Measurements from ENCODE around the gene TNNT3. TPM values are rescaled to one million over a fixed set of nuclear protein-coding genes. Genes with fewer than 3 reads are reported as not detected.

Gene TNNT3
- total RNA-seq, 1 donor from 2014 or later: not detected

- TF ChIP-seq CTCF (IDR thresholded peaks at IDR 0.05; ENCODE audit: insufficient read depth, low read length, severe bottlenecking): no peak
- DNase-seq (ENCODE audit: low read depth) (no peak), FAIRE-seq (no peak)
- Histone ChIP-seq H3K36me3 (ENCODE audit: control insufficient read depth, insufficient read depth, low read length) (no peaks in the 10 kb centered on the region), H3K27me3 (ENCODE audit: control insufficient read depth, insufficient read depth, low read length) (peaks cover 5% of the 10 kb centered on the region), H3K4me3 (ENCODE audit: low read depth, low read length) (no peak overlapping the region)
Measured at GRCh38 chr11:1887451-1888346, 31.8 kb upstream of the TNNT3 start.

- Histone ChIP-seq H3K27me3 (ENCODE audit: control insufficient read depth, insufficient read depth, low read length) (peaks cover 5% of the 10 kb centered on the region), H3K36me3 (ENCODE audit: control insufficient read depth, insufficient read depth, low read length) (no peaks in the 10 kb centered on the region), H3K4me3 (ENCODE audit: low read depth, low read length) (no peak overlapping the region)
- DNase-seq (ENCODE audit: low read depth): no peak
- no peak for TF ChIP-seq CTCF (IDR thresholded peaks at IDR 0.05; ENCODE audit: insufficient read depth, low read length, severe bottlenecking)
- FAIRE-seq: no peak
Measured at GRCh38 chr11:1888347-1888753, 31.2 kb upstream of the TNNT3 start.

- no peaks in the 10 kb centered on the region for H3K36me3 ChIP-seq (ENCODE audit: control insufficient read depth, insufficient read depth, low read length)
- no peak for TF ChIP-seq CTCF (IDR thresholded peaks at IDR 0.05; ENCODE audit: insufficient read depth, low read length, severe bottlenecking)
- FAIRE-seq (no peak), DNase-seq (ENCODE audit: low read depth) (no peak)
- peaks cover 5% of the 10 kb centered on the region for H3K27me3 ChIP-seq (ENCODE audit: control insufficient read depth, insufficient read depth, low read length)
- H3K4me3 ChIP-seq (ENCODE audit: low read depth, low read length): no peak overlapping the region
Measured at GRCh38 chr11:1888811-1889210, 30.7 kb upstream of the TNNT3 start.

GRCh38 chr11:1889224-1889930, 30.1 kb upstream of the TNNT3 start:
- DNase-seq (ENCODE audit: low read depth) (no peak), FAIRE-seq (no peak)
- H3K36me3 ChIP-seq (ENCODE audit: control insufficient read depth, insufficient read depth, low read length): no peaks in the 10 kb centered on the region
- no peak for TF ChIP-seq CTCF (IDR thresholded peaks at IDR 0.05; ENCODE audit: insufficient read depth, low read length, severe bottlenecking)
- H3K4me3 ChIP-seq (ENCODE audit: low read depth, low read length): no peak overlapping the region
- H3K27me3 ChIP-seq (ENCODE audit: control insufficient read depth, insufficient read depth, low read length): peaks cover 5% of the 10 kb centered on the region

DNA sequence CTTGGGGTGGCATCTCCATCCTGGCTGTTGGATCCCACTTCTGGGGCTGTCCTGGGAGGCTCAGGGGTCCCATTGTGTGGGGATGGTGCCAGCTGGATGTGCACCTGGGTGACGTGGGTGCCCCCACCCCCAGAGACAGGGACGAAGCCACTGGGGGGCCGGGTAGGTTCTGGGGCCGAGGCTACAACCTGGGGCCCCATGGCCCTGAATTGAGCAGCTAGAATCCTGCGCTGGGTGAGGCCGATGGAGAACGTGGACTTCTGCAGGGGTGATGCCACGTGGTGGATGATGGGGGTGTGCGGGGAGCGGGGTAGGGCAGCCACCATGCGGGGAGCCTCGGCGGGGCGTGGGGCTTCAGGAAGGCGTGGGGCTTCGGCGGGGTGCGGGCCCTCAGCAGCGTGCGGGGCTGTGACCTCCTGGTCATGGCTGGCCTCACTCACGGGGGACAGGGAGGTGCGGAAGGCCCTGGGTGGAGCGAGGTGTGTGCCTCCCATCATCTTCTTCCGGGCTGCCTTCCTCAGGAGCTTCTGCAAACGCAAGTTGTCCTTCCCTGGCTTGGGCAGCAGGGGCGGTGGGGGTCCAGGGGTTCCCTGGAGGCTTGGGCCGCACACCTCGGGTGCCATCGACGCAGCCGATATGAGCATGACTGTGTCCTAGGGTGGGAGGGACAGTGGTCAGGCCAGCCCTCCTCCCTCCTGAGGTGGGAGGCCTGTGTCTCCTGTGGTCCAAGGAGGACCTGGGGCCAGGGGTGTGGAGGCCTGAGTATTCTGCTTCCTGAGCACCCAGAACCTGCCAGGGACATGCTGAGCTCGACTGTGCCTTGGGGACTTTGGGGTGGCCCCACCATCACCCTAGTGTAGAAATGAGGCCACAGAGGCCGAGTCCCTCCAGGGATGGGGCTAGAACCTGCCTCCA, 29.3 kb upstream of the TNNT3 start:
- no peak for FAIRE-seq

More for the DNA sequence above, 29.3 kb upstream of the TNNT3 start:
- H3K36me3 ChIP-seq (ENCODE audit: control insufficient read depth, insufficient read depth, low read length): no peaks in the 10 kb centered on the region
- H3K4me3 ChIP-seq (ENCODE audit: low read depth, low read length): no peak overlapping the region
- peaks cover 5% of the 10 kb centered on the region for H3K27me3 ChIP-seq (ENCODE audit: control insufficient read depth, insufficient read depth, low read length)
- no peak for DNase-seq (ENCODE audit: low read depth)
- no peak for TF ChIP-seq CTCF (IDR thresholded peaks at IDR 0.05; ENCODE audit: insufficient read depth, low read length, severe bottlenecking)
